Tibial nerve (tissue), 4 donors: ENCODE data around the gene UBA1. TPM values are rescaled to one million over a fixed set of nuclear protein-coding genes. Genes with fewer than 3 reads are reported as not detected.

Source experiments
- DNase-seq, 2 donors: peaks; one replicate each; pipeline ENCODE4 v3.0.0-alpha.2; 2019; ENCODE audit warnings: low spot score in 2 of 2
- H3K27ac ChIP-seq, 4 donors: fragments of 200-600 bp; sonication (generic) in 3 of 4; one replicate each; pipeline ENCODE4 v1.5.1; 2017 to 2019; ENCODE audit warnings: mild to moderate bottlenecking in 1 of 4
- H3K27me3 ChIP-seq, 2 donors: fragments of 200-600 bp; sonication (generic) in 1 of 2; one replicate each; pipeline versions ENCODE4 v1.5.1 to v1.6.0; 2017 to 2019
- H3K36me3 ChIP-seq, 3 donors: fragments of 200-600 bp; sonication (generic); one replicate each; pipeline ENCODE4 v1.5.1; 2018 to 2019
- H3K4me1 ChIP-seq, 4 donors: fragments of 200-600 bp; sonication (generic) in 3 of 4; one replicate each; pipeline ENCODE4 v1.5.1; 2017 to 2019
- H3K4me3 ChIP-seq, 4 donors: fragments of 200-600 bp; sonication (generic) in 3 of 4; one replicate each; pipeline ENCODE4 v1.5.1; 2017 to 2019; ENCODE audit warnings: mild to moderate bottlenecking in 1 of 4, moderate library complexity in 1 of 4
- H3K9me3 ChIP-seq, 4 donors: fragments of 200-600 bp; sonication (generic) in 3 of 4; one replicate each; pipeline ENCODE4 v1.5.1; 2017 to 2019
- EP300 ChIP-seq, 2 donors: sonication (generic); formaldehyde crosslinking; IDR thresholded peaks; one replicate each; pipeline ENCODE4 v1.6.1; 2017; ENCODE audit warnings: antibody characterized with exemption in 2 of 2, mild to moderate bottlenecking in 1 of 2
- POLR2A ChIP-seq, 2 donors: fragments of 450-650 bp; IDR thresholded peaks; one replicate each; pipeline ENCODE4 v1.6.1; 2017; ENCODE audit warnings: antibody characterized with exemption in 2 of 2, mild to moderate bottlenecking in 2 of 2, moderate library complexity in 2 of 2
- WGBS, 2 donors: methylation state at CpG; one replicate each; pipeline ENCODE4 v1.1.5; 2018; 5-methylcytosine and 5-hydroxymethylcytosine counted together
- total RNA-seq, 4 donors: library from RNA; depleted of rRNA; stranded (reverse); fragments of >200 nt; gene quantifications; one replicate each; pipeline ENCODE4 v1.1.0, GENCODE V29; 2016
- TF ChIP-seq, protein P1 (sequence below), 5 experiments: fragments of 200-600 bp in 3 of 5; fragments of 450-650 bp in 2 of 5; sonication (generic) in 3 of 5; IDR thresholded peaks; one replicate each; pipeline ENCODE4 v1.5.1; 2016 to 2019; ENCODE audit warnings: antibody characterized with exemption in 5 of 5, mild to moderate bottlenecking in 3 of 5, moderate library complexity in 2 of 5

Gene UBA1
- total RNA-seq, 4 donors from 2014 or later, result 124 to 168 (median 144) TPM

DNA sequence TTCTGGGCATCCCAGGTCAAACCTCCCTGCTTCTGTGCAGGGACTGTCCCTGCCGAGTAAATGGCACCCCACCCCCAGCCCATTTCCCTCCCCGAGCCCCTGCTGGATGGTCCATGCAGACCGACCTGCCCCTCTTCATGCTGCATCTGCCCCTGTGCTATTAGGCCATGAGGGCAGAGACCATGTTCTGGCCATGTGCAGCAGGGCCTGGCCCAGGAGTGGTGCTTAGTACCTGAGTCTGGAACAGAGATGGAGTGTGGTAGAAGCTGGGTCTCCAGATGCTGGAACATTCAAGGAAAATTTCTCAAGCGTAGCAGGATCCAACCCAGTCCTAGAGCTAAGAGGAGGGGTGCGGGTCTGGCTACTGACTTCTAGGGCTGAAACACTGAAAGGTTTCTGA lies 15.3 kb upstream of the UBA1 start:
- TF ChIP-seq POLR2A (IDR thresholded peaks at IDR 0.05) (no peak), EP300 (IDR thresholded peaks at IDR 0.05) (no peak)
- TF ChIP-seq, protein P1, sequence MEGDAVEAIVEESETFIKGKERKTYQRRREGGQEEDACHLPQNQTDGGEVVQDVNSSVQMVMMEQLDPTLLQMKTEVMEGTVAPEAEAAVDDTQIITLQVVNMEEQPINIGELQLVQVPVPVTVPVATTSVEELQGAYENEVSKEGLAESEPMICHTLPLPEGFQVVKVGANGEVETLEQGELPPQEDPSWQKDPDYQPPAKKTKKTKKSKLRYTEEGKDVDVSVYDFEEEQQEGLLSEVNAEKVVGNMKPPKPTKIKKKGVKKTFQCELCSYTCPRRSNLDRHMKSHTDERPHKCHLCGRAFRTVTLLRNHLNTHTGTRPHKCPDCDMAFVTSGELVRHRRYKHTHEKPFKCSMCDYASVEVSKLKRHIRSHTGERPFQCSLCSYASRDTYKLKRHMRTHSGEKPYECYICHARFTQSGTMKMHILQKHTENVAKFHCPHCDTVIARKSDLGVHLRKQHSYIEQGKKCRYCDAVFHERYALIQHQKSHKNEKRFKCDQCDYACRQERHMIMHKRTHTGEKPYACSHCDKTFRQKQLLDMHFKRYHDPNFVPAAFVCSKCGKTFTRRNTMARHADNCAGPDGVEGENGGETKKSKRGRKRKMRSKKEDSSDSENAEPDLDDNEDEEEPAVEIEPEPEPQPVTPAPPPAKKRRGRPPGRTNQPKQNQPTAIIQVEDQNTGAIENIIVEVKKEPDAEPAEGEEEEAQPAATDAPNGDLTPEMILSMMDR (IDR thresholded peaks at IDR 0.05), result no peak
- Histone ChIP-seq H3K4me1 (no peaks in the 10 kb centered on the region), H3K36me3 (peaks cover 0 to 97% (median 0%) of the 10 kb centered on the region in 3 donors), H3K4me3 (no peak overlapping the region), H3K27ac (no peak overlapping the region), H3K9me3 (no peaks in the 10 kb centered on the region), H3K27me3 (peaks cover 0 to 13% of the 10 kb centered on the region in 2 donors)
- no peak for DNase-seq
- WGBS, 2 donors, result 76 to 78% methylated on average over 3 to 5 of the region's 5 CpGs

DNA sequence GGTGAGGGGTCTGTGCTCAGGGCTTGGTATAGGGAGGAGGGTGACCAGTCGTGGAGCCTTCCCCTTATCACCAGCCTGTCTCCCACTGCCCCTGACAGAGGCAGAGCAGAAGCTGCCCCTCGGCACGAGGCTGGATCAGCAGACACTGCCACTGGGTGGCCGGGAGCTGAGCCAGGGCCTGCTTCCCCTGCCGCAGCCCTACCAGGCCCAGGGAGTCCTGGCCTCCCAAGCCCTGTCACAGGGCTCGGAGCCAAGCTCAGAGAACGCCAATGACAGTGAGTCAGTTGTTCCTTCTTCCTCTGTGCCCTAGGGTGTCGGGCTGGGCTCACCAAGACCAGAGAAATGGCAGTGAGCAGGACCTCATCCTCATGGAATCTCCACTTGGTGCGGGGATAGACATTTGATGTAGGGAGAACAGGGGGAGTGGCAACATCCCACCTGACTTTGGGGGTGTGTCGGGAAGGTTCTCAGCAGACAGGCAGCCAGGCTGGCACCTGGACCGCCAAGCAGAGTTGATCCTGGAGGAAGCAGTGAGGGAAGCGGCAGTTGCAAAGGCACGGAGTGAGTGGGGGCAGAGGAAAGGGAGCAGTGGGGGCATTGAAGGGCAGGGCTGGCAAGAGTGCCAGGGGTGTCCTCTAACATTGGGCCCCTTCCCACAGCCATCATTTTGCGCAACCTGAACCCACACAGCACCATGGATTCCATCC lies 14.3 kb upstream of the UBA1 start:
- peaks cover 0 to 14% of the 10 kb centered on the region in 2 donors for H3K27me3 ChIP-seq
- H3K36me3 ChIP-seq, result peaks cover 0 to 92% (median 0%) of the 10 kb centered on the region in 3 donors
- WGBS, 2 donors, result 61 to 90% methylated on average over 5 to 14 of the region's 14 CpGs
- DNase-seq, result no peak
- TF ChIP-seq, protein P1 (IDR thresholded peaks at IDR 0.05), result no peak
- TF ChIP-seq POLR2A (IDR thresholded peaks at IDR 0.05) (no peak), EP300 (IDR thresholded peaks at IDR 0.05) (no peak)
- H3K4me3 ChIP-seq, result no peak overlapping the region
- H3K4me1 ChIP-seq, result no peaks in the 10 kb centered on the region
- H3K9me3 ChIP-seq, result no peaks in the 10 kb centered on the region
- no peak overlapping the region for H3K27ac ChIP-seq

DNA sequence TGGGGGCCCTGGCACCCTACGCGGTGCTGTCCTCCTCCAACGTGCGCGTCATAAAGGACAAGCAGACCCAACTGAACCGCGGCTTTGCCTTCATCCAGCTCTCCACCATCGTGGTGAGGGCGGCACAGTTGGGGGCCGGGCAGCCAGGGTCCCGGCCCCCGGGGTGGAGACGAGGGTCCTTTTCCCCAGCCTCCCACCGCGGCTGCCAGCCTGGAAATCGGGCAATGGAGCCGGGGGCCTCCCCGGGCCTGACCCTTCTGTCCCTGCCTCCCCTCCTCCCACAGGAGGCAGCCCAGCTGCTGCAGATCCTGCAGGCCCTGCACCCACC lies 13.7 kb upstream of the UBA1 start:
- no peak overlapping the region for H3K4me3 ChIP-seq
- no peak overlapping the region for H3K27ac ChIP-seq
- peaks cover 0 to 93% (median 0%) of the 10 kb centered on the region in 3 donors for H3K36me3 ChIP-seq
- WGBS, 2 donors, result 87 to 100% methylated on average over 3 to 18 of the region's 18 CpGs
- TF ChIP-seq EP300 (IDR thresholded peaks at IDR 0.05) (no peak), POLR2A (IDR thresholded peaks at IDR 0.05) (no peak)
- TF ChIP-seq, protein P1 (IDR thresholded peaks at IDR 0.05), result no peak
- H3K4me1 ChIP-seq, result no peaks in the 10 kb centered on the region
- no peaks in the 10 kb centered on the region for H3K9me3 ChIP-seq
- DNase-seq, result no peak
- H3K27me3 ChIP-seq, result peaks cover 0 to 18% of the 10 kb centered on the region in 2 donors

DNA sequence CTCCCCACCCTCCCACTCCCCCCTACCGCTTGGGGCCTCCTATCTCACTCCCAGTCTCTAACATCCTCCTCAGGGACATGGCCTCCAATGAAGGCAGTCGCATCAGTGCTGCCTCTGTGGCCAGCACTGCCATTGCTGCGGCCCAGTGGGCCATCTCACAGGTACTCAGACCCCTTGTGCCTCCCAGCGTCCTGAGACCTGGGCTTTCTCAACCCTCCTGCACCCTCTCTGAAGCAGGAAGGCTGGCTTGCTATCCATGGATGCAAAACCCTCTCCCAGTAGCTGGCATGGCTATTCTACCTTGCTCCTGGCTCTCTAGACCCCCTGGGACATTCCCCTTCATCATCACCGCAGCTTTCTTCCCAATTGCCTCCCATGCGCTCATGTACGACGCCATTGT lies 13.3 kb upstream of the UBA1 start:
- 84 to 92% methylated on average over 5 to 8 of the region's 8 CpGs for WGBS, 2 donors
- no peaks in the 10 kb centered on the region for H3K9me3 ChIP-seq
- H3K27me3 ChIP-seq, result peaks cover 0 to 16% of the 10 kb centered on the region in 2 donors
- H3K27ac ChIP-seq, result no peak overlapping the region
- no peak overlapping the region for H3K4me3 ChIP-seq
- TF ChIP-seq POLR2A (IDR thresholded peaks at IDR 0.05) (no peak), EP300 (IDR thresholded peaks at IDR 0.05) (no peak)
- TF ChIP-seq, protein P1 (IDR thresholded peaks at IDR 0.05), result no peak
- H3K36me3 ChIP-seq, result peaks cover 0 to 93% (median 0%) of the 10 kb centered on the region in 3 donors
- no peak for DNase-seq
- H3K4me1 ChIP-seq, result no peaks in the 10 kb centered on the region

DNA sequence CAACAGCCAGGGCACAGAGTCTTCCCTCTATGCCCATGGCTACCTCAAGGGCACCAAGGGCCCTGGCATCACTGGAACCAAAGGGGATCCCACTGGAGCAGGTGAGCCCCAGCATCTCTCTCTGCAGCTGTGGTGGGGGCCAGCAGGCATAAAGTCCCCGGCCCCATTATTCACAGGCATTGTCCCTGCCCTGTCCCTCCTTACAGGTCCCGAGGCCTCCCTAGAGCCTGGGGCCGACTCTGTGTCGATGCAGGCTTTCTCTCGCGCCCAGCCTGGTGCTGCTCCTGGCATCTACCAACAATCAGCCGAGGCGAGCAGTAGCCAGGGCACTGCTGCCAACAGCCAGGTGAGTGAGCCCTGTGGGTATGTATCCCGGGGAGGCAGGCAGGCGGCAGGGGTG lies 12.3 kb upstream of the UBA1 start:
- no peak overlapping the region for H3K4me3 ChIP-seq
- H3K9me3 ChIP-seq, result no peaks in the 10 kb centered on the region
- no peak overlapping the region for H3K27ac ChIP-seq
- 90% methylated on average over 10 of the region's 10 CpGs; no CpG with 5 or more reads in 1 of the 2 donors for WGBS, 2 donors
- peaks cover 0 to 93% (median 0%) of the 10 kb centered on the region in 3 donors for H3K36me3 ChIP-seq
- TF ChIP-seq, protein P1 (IDR thresholded peaks at IDR 0.05), result no peak
- no peak for TF ChIP-seq EP300 (IDR thresholded peaks at IDR 0.05)
- no peak for TF ChIP-seq POLR2A (IDR thresholded peaks at IDR 0.05)
- H3K4me1 ChIP-seq, result no peaks in the 10 kb centered on the region
- DNase-seq, result no peak
- H3K27me3 ChIP-seq, result peaks cover 0 to 21% of the 10 kb centered on the region in 2 donors
